DMS153 (cell line): ENCODE data around the gene ANKLE1.

Source experiments
- DNase-seq: peaks from one replicate; lab custom pipeline; 2025; lab: John Stamatoyannopoulos, UW

The ANKLE1 gene

DNA sequence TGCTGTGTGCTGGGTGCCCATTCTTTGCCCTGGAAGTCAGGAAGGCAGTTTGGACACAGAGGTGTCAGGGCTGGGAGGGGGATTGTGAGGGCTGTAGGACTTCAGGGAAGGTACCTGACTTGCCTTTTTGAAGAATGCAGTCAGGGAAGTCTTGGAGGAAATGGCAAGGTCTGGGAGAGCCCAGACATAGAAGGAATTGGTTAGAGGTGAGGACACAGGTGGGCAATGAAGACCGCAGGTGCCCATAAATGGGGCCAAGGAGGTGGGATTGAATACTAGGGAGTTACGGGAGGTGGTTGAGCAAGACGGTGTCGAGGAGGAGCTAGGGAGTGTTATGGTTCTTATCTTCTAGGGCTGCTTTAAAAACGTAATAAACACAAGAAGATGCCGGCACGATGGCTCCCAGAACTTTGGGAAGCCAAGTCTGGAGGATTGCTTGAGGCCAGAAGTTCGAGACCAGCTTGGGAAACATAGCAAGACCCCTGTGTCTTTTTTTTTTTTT is 26.2 kb downstream of the ANKLE1 start:
- DNase-seq: no peak

DNA sequence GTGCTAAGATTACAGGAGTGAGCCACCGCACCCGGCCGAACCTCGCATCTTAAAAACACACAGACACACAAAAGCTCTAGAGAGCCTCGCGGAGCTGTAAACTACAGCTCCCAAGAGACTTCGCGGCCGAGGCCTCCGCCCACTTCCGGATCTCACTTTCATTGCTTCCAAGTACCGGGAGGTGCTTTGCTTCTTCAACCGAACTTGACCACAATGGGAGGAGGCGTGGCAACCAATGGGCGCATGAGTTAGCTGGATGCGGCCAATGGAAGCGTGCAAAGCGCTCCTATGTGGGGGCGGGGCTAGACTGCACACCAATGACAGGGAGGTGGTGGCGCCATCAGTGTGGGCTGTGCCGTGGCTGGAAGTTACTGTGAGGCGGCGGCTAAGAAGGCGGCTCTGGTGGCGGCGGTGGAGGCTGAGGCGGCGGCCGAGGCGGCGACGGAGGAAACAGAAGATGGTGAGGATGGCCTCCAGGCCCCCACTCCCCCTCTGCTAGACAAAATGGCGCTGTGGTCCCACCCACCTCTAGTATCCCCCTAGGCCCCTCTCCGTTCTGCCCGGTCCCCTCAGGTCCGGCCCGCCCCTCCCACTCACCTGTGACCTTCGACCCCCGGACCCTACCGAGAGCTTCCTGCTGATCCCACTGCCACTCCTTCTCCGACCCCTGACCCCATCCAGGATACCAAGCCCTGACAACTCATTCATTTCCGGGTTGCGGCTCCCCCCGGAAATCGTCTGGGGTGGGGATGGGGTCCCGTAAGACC is 27.7 kb downstream of the ANKLE1 start, which contains the start of gene DDA1:
TSS of gene DDA1 (plus strand) at position 366 of the 767 bp plus-strand sequence. CDS start at position 458, 92 bp downstream.
- peak; percentile 99 for DNase-seq

DNA sequence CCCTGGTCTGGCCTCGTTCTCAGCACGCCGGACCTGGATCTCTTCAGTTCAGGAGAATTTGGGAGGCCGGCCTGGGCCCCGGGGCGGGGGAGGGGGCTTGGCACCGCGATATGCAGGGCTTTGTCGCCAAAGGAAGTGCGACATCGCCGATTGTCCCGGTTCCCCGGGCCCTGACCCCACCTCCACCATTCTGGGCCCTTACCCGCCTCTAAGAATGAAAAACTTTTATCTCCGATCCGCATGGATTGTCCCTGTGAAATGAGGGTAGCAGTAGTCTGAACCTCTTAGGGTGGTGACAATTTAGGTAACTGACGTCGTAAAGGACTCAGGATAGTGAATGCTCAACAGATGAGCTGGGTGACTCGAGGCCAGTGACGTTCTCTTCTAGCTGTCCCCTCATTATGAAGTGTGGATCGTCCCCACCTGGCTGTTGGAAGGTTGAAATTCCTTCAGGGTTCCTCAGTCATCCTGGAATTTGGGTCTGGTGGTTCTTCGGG is 28.3 kb downstream of the ANKLE1 start:
- DNase-seq: no peak

DNA sequence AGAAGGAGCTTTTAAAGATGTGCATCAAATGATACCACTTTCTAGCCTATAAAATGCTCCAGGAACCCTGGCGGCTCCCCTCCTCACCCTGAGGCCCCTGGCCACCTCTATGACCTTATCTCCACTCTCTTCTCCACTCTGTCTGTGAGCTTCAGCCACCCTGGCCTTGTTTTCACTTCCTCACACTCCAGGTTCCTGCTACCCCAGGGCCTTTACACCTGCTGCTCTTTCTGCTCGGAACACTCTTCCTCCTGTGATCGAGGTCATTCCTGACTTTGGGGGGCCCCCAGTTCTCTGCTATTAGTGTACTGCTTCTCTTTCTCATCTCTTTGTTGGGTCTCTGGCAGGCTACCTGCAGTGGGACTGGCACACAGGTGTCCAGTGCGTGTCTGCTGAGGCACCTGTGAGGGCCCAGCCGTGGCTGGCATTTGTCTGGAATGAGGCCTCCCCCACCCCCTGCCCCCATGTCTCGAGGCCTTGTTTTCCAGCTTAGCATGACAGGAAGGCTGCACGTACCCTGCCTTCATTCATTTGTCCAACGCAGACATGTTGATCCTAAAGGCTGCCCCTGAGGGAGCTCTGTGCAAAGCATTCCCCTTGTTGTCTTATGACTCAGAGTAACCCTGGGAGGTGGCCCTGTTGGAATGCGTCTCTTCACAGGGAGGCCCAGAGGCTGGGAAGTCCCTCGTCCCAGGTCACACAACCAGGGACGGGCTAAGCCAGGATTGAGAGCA is 29.9 kb downstream of the ANKLE1 start:
- DNase-seq: no peak

DNA sequence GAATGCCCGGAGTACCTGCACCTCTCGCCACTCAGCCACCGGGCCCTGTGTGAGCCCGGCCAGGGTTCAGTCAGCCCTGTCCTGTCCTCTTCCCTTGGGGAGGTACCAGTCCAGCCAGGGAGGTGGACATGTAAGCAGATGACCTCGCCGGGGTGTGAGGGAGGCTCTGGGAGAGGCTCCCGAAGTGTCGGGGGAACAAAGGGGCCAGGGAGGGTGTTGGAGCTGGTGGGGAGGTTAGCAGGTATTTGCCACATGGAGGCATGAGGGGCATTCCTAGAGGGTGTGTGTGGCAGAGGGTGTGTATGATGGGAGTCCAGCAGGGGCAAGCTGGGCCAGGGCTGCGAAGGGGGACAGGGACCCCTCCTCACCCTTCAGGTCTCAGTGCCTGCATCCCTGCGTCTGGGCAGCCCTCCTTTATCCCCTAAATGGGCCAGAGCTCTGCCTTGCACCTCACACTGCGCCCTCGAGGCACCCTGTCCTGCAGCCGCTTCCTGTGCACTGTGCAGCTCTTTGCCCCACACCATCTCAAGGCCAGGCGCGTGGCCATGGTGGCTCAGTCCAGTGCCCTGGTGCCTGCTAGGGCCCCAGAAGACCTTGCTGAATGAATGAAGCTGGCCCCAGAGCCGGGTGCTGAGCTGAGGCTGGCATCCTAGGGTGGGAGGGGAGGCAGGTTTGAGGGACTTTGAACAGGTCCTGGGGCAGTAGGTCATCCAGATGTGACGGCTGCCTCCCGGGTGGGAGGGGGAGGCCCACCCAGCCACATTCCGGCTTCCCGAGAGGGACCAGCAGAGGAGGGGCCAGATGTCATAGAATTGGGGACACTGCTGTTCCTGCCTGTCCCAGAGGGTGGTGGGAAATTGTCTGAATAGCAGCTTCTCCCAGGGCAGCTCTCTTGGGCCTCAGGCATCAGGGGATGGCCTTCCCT is 30.8 kb downstream of the ANKLE1 start:
- no peak for DNase-seq

DNA sequence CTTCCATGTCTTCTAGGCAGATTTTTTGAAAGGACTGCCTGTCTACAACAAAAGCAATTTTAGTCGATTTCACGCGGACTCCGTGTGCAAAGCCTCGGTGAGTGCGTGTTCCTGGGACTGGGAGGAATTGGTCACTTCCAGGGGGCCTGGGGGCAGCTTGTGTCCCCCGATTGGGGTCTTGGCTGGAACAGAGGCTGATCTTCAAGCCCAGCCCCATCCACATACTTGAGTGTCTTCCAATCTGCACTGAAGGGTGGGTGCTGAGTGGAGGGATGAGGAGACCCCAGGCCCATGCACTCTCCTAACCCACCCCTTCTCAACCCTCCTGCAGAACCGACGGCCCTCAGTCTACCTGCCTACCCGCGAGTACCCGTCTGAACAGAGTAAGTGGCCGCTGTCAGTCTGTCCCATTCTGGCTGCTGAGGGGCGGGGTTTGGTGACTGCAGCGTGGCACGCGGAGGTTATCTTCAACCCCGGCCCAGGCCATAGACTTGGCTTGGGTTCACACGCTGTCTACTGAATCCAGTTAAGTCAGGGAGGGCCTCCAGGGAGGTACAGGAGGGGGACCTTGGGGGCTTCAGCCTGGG is 32.4 kb downstream of the ANKLE1 start:
- no peak for DNase-seq

DNA sequence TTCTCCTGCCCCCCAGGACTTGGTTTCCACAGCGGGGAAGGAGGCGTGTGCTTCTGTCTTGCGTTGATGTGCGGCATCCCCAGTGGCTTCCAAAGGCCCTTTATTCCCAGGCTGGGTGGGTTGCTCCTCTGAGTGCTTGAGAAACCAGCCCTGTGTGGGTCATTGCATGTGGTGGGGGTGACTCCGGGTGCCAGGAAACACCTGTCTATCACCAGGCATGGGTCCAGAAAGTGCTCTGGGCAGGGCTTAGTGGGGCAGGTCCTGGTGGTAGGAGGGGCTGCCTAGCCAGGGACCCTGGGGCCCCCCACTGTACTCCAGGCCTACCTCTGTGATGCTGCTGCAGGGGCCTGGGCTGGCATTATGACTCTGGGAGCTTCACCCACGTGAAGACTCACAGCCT is 37.3 kb downstream of the ANKLE1 start:
- DNase-seq: no peak

DNA sequence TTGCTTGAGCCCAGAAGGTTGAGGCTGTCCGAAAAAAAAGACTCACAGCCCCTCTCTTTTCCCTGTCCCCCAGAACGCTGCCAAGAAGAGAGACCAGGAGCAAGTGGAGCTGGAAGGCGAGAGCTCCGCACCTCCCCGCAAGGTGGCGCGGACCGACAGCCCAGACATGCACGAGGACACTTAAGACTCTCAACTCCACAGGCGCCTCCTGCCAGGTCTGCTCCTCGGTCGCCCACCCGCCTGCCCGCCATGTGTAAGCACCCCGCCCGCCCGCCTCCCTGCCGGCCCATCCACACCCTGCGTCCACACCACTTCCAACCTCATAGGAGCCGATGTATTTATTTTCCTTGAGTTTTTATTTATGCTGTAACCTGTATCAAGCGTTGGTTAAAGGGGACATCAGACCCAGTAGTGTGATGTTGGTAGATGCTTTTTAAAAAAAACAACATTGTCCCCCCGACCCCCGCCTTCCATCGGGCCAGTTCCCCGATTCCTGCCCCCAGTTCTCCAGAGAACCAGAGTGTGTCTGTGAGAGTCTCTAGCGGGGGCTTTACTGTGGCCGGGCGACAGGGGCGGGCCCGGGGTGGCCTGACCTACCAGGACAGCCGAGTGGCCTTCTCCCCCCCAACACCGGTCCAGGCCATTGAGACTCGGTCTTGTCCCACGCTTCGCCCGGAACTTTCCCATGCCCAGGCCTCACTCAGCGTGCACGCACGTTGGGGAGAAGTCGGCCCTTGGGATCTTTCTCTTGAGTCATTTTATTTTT is 38.0 kb downstream of the ANKLE1 start:
- no peak for DNase-seq

DNA sequence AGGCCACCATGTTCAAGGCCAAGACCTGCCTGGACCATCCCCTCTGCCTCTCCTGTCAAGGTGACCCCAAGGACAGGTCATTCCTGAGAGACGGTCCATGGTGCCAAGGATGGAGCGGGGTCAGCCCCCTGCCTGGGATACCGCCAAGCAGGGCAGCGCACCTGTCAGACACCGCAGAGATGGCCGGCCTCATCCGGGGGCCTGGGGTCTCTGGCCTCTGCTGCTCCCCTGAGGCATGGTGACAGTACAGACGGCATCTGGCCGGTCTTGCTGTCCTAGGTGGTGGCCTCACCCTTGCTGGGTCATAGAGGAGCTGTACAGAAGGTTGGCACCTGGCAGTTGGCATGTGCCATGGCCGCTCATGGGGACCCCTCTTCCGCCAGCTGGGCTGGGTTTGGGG is 38.7 kb downstream of the ANKLE1 start:
- DNase-seq: no peak

DNA sequence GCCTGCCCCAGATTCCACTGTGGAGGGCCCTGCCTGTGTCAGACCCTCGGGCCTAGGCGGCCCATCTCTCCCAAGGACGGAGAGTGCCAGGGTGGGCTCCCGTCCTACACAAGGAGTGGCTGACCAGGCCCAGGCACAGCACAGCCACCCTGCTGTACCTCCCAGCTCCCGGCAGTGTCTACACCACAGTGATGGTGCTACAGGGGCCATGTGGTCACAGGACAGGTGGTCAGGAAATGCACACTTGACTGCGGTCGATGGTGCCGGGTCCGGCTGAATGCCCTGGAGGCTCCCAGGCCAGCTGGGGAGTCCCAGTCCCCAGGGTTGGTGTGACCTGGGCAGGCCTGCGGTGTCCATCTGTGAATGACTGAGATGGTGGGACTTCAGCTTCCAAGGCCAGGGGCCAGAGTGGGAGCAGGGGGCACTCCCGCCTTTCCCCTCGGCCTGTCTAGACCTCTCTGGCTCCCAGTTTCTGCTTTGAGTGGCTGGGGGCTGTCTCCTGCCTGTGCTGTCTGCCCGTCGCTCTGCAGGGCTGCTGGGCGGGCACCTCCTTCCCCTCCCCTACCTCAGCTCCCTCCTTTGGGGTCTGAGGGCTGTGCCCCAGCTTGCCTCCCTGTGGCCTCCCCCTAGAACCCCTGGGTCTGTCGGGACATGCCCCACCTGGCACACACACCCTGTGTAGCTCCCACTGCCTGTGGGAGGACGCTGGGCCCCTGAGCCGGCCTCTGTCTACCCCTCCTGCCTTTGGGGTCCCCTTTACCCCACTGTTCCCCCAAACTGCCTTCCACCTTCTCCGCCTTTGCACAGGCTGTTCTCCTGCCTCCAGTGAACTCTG is 40.2 kb downstream of the ANKLE1 start:
- no peak for DNase-seq

DNA sequence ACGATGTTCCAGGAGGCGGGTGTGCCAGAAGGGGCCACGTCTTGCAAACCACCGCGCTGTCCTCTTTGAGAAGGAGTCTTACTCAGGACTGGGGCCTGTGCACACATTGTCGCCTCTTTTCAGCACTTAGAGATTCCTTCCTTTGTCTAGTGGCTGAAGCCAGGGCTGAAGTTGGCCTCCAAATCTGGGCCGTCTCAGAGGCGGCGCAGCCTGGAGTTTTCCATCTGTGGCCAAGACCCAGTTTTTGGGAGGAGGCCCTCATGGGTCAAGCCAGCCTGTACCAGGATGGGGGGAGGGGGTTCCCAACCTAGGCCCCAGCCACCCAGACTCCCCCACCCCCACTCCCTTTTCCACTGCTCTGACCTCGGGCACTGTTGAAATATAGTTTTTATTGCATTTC is 41.2 kb downstream of the ANKLE1 start:
- DNase-seq: no peak

DNA sequence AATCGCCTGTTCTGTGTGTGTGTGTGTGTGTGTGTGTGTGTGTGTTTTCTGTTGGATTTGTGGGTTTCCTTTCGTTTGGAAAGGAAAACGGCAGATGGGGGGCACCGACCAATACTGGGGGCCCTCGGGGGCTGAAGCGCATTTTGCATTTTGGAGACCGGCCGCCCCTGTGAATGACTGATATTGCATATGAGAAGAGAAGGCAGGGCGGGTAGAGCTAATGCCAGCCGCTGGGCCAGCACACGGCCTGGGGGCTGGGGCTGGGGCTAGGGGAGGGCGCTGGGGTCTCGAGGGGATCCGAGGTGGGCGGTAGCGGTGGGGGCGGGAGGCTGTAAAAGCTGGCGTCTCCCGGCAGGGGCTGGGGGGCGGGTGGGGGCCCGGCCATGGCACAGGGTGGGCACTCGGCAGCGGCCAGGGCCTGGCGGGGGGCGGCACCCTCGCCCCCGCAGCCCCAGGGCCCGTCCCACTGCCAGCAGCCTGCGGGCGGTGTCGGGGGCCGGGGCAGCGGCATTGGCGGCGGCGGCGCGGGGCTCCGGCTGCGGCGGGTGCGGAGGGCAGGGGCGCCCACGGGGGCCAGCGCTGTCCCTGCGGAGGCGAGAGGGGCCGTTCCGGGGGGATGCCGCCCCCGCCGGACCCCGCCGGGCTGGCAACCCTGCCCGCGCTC is 41.7 kb downstream of the ANKLE1 start:
- no peak for DNase-seq

DNA sequence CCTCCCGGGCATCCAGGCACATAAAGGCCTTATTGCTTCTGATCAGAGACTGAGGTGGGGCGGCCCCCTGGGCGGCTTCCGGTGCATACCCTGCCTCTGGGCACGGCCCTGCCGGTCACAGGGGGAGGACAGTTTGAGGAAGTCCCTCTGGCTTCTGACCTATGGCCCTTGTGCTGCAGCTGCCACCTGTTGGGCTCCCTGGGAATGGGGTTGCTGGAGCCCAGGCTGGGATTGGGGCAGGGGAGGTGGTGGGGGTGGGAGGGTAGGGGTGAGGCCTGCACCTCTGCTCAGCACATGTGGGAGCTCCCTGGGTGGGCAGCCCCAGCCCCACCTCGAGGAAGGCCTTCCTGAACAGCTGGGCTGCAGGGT is 42.2 kb downstream of the ANKLE1 start:
- no peak for DNase-seq

DNA sequence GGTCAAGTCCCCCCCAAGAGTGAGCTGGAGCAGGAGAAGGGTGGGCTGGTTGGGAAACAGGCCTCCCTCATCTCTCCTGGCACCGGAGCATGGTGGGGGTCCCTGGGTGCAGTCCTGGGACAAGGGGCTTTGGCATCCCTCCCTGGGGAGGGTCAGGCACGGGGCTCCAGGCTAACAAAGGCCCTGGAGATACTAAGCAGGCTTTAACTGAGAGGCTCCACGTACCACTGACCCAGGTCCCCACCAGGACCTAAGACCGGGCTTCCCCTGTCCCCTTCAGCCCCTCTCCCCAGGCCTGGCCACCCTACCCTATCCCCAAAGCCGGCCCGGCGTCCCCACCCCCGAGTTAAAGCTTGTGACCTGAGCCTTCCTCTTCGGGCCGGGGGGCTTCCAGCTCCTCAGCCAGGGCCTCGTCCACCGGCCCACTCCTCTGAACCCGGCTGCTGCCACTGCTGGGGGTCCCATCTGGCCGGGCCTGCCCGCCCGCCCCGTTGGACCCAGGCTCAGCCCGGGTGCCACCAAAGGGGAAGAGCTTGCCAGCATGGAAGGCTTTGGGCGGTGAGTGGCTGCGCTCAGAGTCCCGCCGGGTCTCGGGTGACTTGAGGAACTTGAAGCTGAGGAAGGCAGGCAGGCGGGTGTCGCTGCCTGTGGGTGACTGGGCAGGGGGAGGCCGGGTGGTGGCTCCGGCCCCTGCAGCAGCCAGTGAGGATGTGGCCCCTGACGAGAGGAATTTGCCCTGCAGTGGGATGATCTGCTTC is 42.8 kb downstream of the ANKLE1 start:
- DNase-seq: no peak

DNA sequence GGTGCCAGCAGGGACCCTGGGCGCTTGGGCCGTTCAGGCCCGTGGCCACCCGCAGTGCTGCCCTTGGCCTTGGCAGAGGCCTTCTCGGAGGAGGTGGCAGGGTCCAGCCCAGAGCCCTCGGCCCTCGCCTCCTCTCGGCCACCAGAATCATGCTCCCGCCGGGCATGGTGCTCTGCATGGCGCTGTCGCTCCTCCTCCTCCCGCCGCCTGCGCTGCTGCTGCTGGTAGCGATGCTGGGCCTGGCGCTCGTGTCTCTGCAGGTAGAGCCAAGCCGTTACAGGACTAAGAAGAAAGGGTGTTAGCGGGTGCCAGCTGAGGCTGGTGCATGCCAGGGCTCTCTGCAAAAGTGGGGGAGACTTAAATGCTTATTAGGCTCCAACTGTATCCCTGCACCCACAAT is 43.4 kb downstream of the ANKLE1 start:
- DNase-seq: no peak

DNA sequence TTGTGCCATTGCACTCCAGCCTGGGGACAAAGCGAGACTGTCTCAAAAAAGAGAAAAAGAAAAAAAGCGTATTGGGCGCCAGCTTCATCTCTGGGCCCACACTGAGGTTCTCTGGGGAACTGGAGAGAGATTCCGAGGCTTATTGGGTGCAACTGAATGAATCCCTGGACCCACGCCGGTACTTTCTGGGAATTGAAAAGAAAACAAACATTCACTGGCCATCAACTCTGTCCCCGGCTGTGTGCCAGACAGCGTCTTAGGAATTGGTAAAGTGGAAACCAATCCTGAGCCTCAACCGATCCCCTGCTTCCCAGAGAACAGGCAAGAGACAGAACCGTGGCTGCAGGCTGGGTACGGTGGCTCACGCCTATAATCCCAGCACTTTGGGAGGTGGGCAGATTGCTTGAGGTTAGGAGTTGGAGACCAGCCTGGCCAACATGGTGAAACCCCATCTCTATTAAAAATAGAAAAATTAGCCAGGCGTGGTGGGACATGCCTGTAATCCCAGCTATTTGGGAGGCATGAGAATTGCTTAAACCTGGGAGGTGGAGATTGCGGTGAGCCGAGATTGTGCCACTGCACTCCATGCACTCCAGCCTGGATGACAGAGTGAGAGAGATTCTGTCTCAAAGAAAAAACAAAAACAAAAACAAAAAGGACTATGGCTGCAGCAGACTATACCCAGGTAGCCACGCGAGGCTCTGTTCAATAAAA is 44.3 kb downstream of the ANKLE1 start:
- no peak for DNase-seq

DNA sequence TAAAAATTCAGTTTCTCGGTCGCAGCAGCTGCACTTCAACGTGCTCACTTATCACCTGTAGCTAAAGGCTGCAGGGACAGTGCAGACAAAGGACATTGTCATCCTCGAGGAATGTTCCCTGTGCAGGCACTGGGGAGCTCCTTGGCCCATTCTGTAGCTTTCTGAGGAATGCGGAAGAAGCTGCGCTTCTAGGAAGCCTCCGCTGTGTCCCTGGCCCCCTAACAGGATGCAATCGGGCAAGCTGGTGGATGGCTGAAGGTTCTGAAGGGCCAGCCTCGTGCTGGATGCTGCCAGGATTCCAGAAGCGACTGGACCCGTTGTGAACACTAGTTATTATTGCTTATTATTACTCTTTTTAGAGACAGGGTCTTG is 44.9 kb downstream of the ANKLE1 start:
- no peak for DNase-seq

DNA sequence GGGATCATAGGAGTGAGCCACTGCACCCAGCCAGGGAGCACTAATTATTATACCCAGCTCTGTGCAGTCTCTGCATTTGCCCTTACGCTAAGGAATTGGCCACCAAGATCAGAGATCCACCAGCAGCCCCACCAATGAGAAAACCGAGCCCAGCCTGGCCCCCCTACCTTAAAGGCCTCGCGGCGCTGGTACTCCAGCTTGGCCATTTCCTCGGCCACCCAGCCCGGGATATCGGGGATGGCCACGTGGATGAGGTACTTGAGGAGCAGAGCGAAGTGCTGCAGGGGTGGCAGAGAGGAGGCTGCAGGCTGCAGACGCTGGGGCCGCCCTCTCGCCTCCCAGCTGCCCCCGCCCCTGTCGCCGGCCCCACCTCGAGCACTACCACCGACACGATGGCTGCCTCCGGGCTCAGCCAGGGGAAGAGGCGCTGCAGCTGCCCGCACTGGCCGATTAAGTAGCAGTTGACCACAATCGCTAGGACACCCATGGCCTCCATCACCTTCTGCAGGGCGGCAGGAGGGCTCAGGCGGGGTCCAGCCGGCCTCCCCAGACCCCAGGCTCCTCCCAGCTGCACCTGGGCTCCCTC is 45.5 kb downstream of the ANKLE1 start:
- DNase-seq: no peak
